GM21515 (cell line): ENCODE measurements around the gene EEPD1.
"Not testable (repeated sequence)": the region's sequence is repeated elsewhere in the genome, so short reads cannot be mapped to it uniquely, and the experiment has no call there.

ENCODE experiments used
- ATAC-seq: cut with Tn5 transposase; IDR thresholded peaks from one replicate; pipeline ENCODE4 v1.9.1; 2021; ENCODE audit not compliant: unreplicated experiment

The EEPD1 gene

DNA sequence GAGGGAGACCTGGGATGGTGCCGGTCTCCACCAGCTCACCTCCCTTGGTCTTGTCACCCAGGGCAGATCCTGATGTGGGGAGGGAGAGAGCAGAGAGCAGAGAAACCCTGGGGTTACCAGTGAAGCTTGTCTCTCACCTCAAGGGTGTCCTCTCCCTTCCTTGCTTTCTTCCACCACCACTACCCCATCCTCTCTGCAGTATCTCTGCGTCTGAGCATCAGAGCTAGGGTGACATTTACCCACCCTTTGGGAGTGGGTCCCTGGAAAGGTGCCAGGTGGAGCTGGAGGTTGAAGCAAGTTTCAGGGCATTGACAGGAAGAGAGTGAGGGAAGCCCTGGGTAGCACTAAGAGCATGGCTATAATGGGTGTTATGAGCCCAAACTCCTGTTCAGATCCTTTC lies 161.4 kb downstream of the EEPD1 start:
- no peak for ATAC-seq

DNA sequence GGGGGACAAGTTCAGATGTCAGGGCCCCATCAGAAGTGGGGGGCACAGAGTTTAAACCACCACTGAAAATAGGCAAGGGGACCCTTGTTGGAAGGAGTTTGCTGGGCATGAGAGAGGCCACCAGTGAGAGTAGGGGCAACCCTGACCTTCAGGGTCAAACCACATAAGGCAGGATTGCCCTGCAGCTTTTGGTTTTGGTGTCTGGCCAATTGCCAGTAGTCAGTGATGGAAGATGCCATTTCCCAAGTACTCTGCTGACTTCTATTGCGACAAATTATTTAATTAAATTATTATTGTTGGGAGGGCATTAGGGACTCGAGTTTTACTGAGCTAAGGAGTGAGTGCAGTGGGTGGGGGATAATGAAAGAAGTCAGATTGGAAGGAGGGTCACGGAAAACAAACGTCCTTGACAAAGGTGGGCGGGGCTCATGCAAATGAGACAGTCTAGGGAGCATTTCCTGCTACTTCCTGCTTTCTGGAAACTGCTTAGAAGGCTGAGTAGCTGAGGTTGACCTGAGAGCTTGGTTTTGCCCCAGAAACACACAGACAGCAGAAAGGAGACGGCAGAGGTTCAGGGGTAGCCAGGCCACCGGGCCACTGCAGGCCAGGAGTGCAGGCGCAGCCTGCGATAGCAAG lies 162.4 kb downstream of the EEPD1 start:
- ATAC-seq, result no peak

- no peak for ATAC-seq
Measured at GRCh38 chr7:36316319-36316718, 163.3 kb downstream of the EEPD1 start.

GRCh38 chr7:36317276-36317675 lies 164.2 kb downstream of the EEPD1 start:
- no peak for ATAC-seq

GRCh38 chr7:36318116-36318515 lies 165.1 kb downstream of the EEPD1 start:
- no peak for ATAC-seq

GRCh38 chr7:36321284-36321683 lies 168.2 kb downstream of the EEPD1 start:
- ATAC-seq, result not testable (repeated sequence)

DNA sequence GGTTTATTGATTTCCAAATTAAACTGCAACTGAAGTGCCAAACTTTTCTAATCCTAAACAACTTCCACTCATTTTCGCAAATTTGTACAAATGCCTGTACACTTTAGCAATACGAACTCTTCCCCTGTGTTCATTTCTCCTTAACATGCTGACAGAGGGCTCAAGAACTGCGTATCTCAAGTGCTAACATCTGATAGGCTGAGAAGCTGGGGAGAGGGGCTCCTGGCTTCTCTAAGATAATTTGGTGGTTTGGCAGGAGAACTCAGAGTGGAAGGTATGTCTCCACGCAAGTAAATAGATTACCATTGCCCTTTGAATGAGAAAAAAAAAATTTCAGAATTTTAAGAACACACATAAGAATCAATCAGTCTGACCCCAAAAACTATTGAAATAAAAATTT lies 183.3 kb downstream of the EEPD1 start:
- ATAC-seq, result no peak

- no peak for ATAC-seq
Measured at GRCh38 chr7:36338256-36338655, 185.2 kb downstream of the EEPD1 start.

GRCh38 chr7:36343548-36343947 lies 190.5 kb downstream of the EEPD1 start:
- no peak for ATAC-seq

DNA sequence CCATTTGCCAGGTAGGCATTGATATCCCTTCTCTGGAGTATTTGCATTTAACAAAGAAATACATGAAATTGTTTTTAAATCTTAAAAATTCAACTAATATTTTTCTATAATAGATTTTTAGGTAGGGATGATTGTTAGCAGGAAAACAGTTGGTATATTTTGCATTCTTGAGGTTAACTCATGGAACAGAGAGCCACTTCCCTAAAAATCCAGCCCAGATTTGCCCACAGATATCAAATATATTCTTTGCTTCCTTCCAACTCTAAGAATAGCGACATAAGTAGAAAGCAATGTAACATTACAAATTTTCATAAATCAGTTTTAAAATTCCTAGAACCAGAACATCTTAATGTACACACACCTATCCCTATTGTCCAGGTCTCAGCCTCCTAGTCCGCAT lies 191.6 kb downstream of the EEPD1 start:
- no peak for ATAC-seq

GRCh38 chr7:36346260-36346831 lies 193.3 kb downstream of the EEPD1 start:
- no peak for ATAC-seq

- no peak for ATAC-seq
Measured at GRCh38 chr7:36348256-36348655, 195.2 kb downstream of the EEPD1 start.

- ATAC-seq, result no peak
Measured at GRCh38 chr7:36348771-36349170, 195.7 kb downstream of the EEPD1 start.

- ATAC-seq, result no peak
Measured at GRCh38 chr7:36349626-36350025, 196.6 kb downstream of the EEPD1 start.
